DND-41 (cell line): Measurements from ENCODE around the gene AFAP1.

Experiments used
- EZH2 ChIP-seq: IDR thresholded peaks from 3 replicates; pipeline ENCODE4 v1.6.1; 2012; ENCODE audit warnings: borderline replicate concordance, low read depth, mild to moderate bottlenecking, moderate library complexity, low read length, inconsistent platforms; ENCODE audit not compliant: severe bottlenecking
- TF ChIP-seq, protein P1 (sequence below): IDR thresholded peaks from 2 replicates; pipeline ENCODE4 v1.5.1; 2012; ENCODE audit warnings: borderline replicate concordance, low read length, moderate library complexity, mild to moderate bottlenecking; ENCODE audit not compliant: poor library complexity, severe bottlenecking; ENCODE audit errors: extremely low read depth

DNA sequence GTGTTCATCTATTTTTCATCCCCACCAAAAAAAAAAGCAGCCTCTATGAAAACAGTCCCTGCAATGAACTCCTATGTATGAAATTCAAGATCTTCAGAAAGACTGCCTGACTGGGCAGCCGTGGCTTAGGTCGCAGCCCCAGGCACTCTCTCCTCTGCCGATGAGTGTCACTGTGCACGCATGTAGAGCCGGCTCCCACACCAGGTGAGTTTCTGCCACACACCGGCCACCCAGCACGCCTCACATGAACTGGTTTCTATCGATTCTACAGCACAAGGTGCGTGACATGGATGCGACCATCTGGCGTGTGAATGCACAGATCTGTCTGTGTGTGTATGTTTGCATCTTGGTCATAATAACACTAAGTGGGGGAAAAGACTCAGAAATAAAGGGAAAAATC, 140.4 kb downstream of the AFAP1 start:
- no peak for TF ChIP-seq EZH2
- TF ChIP-seq, protein P1, sequence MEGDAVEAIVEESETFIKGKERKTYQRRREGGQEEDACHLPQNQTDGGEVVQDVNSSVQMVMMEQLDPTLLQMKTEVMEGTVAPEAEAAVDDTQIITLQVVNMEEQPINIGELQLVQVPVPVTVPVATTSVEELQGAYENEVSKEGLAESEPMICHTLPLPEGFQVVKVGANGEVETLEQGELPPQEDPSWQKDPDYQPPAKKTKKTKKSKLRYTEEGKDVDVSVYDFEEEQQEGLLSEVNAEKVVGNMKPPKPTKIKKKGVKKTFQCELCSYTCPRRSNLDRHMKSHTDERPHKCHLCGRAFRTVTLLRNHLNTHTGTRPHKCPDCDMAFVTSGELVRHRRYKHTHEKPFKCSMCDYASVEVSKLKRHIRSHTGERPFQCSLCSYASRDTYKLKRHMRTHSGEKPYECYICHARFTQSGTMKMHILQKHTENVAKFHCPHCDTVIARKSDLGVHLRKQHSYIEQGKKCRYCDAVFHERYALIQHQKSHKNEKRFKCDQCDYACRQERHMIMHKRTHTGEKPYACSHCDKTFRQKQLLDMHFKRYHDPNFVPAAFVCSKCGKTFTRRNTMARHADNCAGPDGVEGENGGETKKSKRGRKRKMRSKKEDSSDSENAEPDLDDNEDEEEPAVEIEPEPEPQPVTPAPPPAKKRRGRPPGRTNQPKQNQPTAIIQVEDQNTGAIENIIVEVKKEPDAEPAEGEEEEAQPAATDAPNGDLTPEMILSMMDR = no peak
